ENCODE data around the gene MS4A10.

DNA sequence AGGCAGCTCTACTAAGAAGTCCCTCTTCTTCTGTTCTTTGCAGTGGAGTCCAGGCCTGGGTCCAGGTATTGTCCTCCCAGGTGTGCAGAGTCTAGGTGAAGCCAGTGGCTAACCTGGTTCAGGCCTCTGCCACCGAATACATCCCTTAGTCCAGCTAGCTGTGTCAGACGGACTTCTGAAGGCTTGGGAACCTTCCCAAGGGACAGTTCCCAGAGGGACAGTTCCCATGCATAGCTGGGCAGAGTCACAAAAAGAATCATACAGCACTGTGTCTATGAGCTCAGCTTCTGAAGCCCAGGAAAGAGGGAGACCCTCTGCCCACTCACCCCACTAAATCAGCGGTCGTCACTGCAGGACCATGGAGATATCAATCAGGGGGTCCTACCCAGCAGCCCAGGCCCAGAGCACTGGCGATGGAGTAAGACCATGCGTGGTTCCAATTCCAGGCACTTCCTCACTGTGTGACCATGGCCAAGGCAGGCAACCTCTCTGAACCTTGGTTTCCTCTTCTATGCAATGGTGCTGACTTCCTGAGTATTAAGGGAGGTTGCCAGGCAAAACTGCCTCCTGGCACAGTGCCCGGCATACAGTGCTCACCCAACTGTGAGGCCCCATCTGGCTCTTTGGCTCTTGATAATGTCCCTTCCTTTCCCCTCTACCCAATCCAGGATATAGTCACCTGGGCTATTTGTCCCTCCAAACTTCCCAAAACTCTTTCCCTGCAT, 3.4 kb downstream of the MS4A10 start:
- TF ChIP-seq, protein P1, sequence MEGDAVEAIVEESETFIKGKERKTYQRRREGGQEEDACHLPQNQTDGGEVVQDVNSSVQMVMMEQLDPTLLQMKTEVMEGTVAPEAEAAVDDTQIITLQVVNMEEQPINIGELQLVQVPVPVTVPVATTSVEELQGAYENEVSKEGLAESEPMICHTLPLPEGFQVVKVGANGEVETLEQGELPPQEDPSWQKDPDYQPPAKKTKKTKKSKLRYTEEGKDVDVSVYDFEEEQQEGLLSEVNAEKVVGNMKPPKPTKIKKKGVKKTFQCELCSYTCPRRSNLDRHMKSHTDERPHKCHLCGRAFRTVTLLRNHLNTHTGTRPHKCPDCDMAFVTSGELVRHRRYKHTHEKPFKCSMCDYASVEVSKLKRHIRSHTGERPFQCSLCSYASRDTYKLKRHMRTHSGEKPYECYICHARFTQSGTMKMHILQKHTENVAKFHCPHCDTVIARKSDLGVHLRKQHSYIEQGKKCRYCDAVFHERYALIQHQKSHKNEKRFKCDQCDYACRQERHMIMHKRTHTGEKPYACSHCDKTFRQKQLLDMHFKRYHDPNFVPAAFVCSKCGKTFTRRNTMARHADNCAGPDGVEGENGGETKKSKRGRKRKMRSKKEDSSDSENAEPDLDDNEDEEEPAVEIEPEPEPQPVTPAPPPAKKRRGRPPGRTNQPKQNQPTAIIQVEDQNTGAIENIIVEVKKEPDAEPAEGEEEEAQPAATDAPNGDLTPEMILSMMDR (IDR thresholded peaks at IDR 0.05) = no peak
- TF ChIP-seq POLR2A (IDR thresholded peaks at IDR 0.05) = no peak
